Adrenal gland (tissue), 12 donors: ENCODE results near the gene CSF1R. TPM values are rescaled to one million over a fixed set of nuclear protein-coding genes. Genes with fewer than 3 reads are reported as not detected.
"Not testable (repeated sequence)": the region's sequence is repeated elsewhere in the genome, so short reads cannot be mapped to it uniquely, and the experiment has no call there.

ENCODE experiments used
- DNase-seq, 7 donors: peaks; one replicate each; pipeline ENCODE4 v3.0.0-alpha.2; 2019 to 2020
- H3K27ac ChIP-seq, 5 donors: fragments of 200-600 bp; sonication (generic) in 4 of 5; 1 replicate in 3 of 5; 2 replicates in 2 of 5; pipeline versions ENCODE4 v1.5.1 to v1.8.0; 2016 to 2020; ENCODE audit warnings: mild to moderate bottlenecking in 1 of 5
- H3K27me3 ChIP-seq: fragments of 200-600 bp; 2 replicates; pipeline ENCODE4 v1.8.0; 2021
- H3K36me3 ChIP-seq, 2 donors: fragments of 200-600 bp; replicated peaks in 1 of 2; 1 replicate in 1 of 2; 2 replicates in 1 of 2; pipeline versions ENCODE4 v1.5.1 to v1.8.0; 2018 to 2022
- H3K4me1 ChIP-seq, 2 donors: fragments of 200-600 bp; replicated peaks in 1 of 2; 1 replicate in 1 of 2; 2 replicates in 1 of 2; pipeline versions ENCODE4 v1.5.1 to v1.8.0; 2018 to 2021
- H3K4me3 ChIP-seq, 4 donors: fragments of 200-600 bp; sonication (generic) in 3 of 4; one replicate each; pipeline ENCODE4 v1.5.1; 2016 to 2018
- H3K9me3 ChIP-seq, 3 donors: fragments of 200-600 bp; sonication (generic) in 1 of 3; replicated peaks in 1 of 3; 1 replicate in 2 of 3; 2 replicates in 1 of 3; pipeline versions ENCODE4 v1.5.1 to v1.8.0; 2016 to 2021
- POLR2A ChIP-seq, 2 donors: fragments of 450-650 bp; IDR thresholded peaks; one replicate each; pipeline ENCODE4 v1.6.1; 2017; ENCODE audit warnings: antibody characterized with exemption in 2 of 2, mild to moderate bottlenecking in 2 of 2, moderate library complexity in 1 of 2
- WGBS, 4 donors: extraction: QIAGEN DNeasy Blood & Tissue Kit in 2 of 4; methylation state at CpG; one replicate each; pipeline versions ENCODE4 v1.1.5 to v1.1.7; 2013 to 2017; 5-methylcytosine and 5-hydroxymethylcytosine counted together
- intact Hi-C, 2 donors: fragments of 100-400 bp; cut with DNase I; formaldehyde crosslinking; loops; one replicate each; pipeline versions ENCODE4 v1.14.1 to v1.15.0; 2022 to 2023
- polyA plus RNA-seq, 3 donors: library from polyadenylated mRNA; stranded (reverse); fragments of 200-250 nt in 2 of 3; fragments of 350-450 nt in 1 of 3; fragmentation: Illumina TruSeq in 1 of 3; extraction: RNeasy Lipid Tissue Mini Kit (QIAGEN cat#74804) in 1 of 3; gene quantifications; one replicate each; pipeline ENCODE4 v1.2.3, GENCODE V29; 2013 to 2014
- total RNA-seq, 9 donors: library from RNA; depleted of rRNA in 4 of 9; stranded (reverse); fragments of >200 nt in 4 of 9; fragments of 120-200 nt in 1 of 9; fragmentation: NEBNext Ultra II Directional in 1 of 9; extraction: Animal tissue kit (Norgen Biotek cat#: 25700) in 1 of 9; gene quantifications; one replicate each; pipeline versions ENCODE4 v1.1.0 to v1.2.4, GENCODE V29; 2013 to 2023
- TF ChIP-seq, protein P1 (sequence below), 6 experiments: fragments of 450-650 bp in 4 of 6; fragments of 200-600 bp in 2 of 6; sonication (generic) in 1 of 6; IDR thresholded peaks; 1 replicate in 5 of 6; 2 replicates in 1 of 6; pipeline versions ENCODE4 v1.5.1 to v1.8.0; 2016 to 2021; ENCODE audit warnings: antibody characterized with exemption in 6 of 6, mild to moderate bottlenecking in 2 of 6, moderate library complexity in 1 of 6
- donor health status: healthy with polysubstance abuse.
- donor health status: Bipolar disorder and iron deficiency.
- donor health status: DM: yes; HTN: yes; CAD: no.
- donor health status: DM: no; HTN: no; CAD: no.
- donor health status: DM: no; HTN: no; CAD: no.
- donor health status: DM: yes; HTN: yes; CAD: no.

The CSF1R gene
- total and polyA plus RNA-seq, 12 donors: 4.6 to 165 (median 72.4) TPM

GRCh38 chr5:150035139-150035895 lies 51.0 kb downstream of the CSF1R start:
- Histone ChIP-seq H3K27ac (peak overlapping the region in 1 of 5 donors; percentile 66), H3K9me3 (no peaks in the 10 kb centered on the region), H3K4me1 (peaks cover 0 to 12% of the 10 kb centered on the region in 2 donors), H3K4me3 (no peak overlapping the region), H3K36me3 (peaks cover 0 to 92% of the 10 kb centered on the region in 2 donors), H3K27me3 (no peaks in the 10 kb centered on the region)
- TF ChIP-seq, protein P1, sequence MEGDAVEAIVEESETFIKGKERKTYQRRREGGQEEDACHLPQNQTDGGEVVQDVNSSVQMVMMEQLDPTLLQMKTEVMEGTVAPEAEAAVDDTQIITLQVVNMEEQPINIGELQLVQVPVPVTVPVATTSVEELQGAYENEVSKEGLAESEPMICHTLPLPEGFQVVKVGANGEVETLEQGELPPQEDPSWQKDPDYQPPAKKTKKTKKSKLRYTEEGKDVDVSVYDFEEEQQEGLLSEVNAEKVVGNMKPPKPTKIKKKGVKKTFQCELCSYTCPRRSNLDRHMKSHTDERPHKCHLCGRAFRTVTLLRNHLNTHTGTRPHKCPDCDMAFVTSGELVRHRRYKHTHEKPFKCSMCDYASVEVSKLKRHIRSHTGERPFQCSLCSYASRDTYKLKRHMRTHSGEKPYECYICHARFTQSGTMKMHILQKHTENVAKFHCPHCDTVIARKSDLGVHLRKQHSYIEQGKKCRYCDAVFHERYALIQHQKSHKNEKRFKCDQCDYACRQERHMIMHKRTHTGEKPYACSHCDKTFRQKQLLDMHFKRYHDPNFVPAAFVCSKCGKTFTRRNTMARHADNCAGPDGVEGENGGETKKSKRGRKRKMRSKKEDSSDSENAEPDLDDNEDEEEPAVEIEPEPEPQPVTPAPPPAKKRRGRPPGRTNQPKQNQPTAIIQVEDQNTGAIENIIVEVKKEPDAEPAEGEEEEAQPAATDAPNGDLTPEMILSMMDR (IDR thresholded peaks at IDR 0.05): no peak
- no peak for TF ChIP-seq POLR2A (IDR thresholded peaks at IDR 0.05)
- intact Hi-C loops: no loop called here
- 74 to 89% (median 83%) methylated on average over 7 of the region's 7 CpGs for WGBS, 4 donors
- DNase-seq: no peak

GRCh38 chr5:150034662-150035061 lies 51.7 kb downstream of the CSF1R start:
- H3K36me3 ChIP-seq: peaks cover 0 to 92% of the 10 kb centered on the region in 2 donors

GRCh38 chr5:150033334-150033733 lies 53.0 kb downstream of the CSF1R start:
- Histone ChIP-seq H3K4me1 (peaks cover 0 to 12% of the 10 kb centered on the region in 2 donors), H3K27me3 (no peaks in the 10 kb centered on the region), H3K36me3 (peaks cover 0 to 91% of the 10 kb centered on the region in 2 donors), H3K9me3 (no peaks in the 10 kb centered on the region), H3K4me3 (no peak overlapping the region), H3K27ac (no peak overlapping the region)
- intact Hi-C loops: no loop called here
- TF ChIP-seq, protein P1 (IDR thresholded peaks at IDR 0.05): no peak
- TF ChIP-seq POLR2A (IDR thresholded peaks at IDR 0.05): no peak
- WGBS, 4 donors: 90 to 97% (median 92%) methylated on average over 4 of the region's 4 CpGs
- DNase-seq: no peak

More at GRCh38 chr5:150034662-150035061, 51.7 kb downstream of the CSF1R start:
- H3K4me1 ChIP-seq: peaks cover 0 to 12% of the 10 kb centered on the region in 2 donors
- WGBS, 4 donors: 84 to 98% (median 87%) methylated on average over 4 of the region's 4 CpGs
- H3K27ac ChIP-seq: no peak overlapping the region
- no peaks in the 10 kb centered on the region for H3K9me3 ChIP-seq
- no peaks in the 10 kb centered on the region for H3K27me3 ChIP-seq
- intact Hi-C loops: no loop called here
- no peak overlapping the region for H3K4me3 ChIP-seq
- TF ChIP-seq, protein P1 (IDR thresholded peaks at IDR 0.05): no peak
- no peak for TF ChIP-seq POLR2A (IDR thresholded peaks at IDR 0.05)
- no peak for DNase-seq

DNA sequence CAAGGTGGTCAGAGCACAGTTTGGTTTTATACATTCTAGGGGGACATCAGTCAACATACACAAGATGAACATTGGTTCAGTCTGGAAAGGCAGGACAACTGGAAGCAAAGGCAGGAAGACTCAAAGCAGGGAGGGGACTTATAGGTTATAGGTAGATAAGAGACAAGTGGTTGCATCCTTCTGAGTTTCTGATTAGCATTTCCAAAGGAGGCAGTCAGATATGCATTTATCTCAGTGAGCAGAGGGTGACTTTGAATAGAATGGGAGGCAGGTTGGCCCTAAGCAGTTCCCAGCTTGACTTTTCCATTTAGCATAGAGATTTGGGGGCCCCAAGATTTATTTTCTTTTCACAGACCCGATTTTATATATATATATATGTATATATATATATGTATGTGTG lies 58.3 kb downstream of the CSF1R start:
- H3K27ac ChIP-seq, DNase-seq, intact Hi-C loops, H3K4me1 ChIP-seq, H3K9me3 ChIP-seq, H3K27me3 ChIP-seq, H3K4me3 ChIP-seq: not testable (repeated sequence)
- WGBS, 4 donors: 43 to 76% (median 71%) methylated on average over 1 of the region's 1 CpG
- H3K36me3 ChIP-seq: peaks cover 0 to 89% of the 10 kb centered on the region in 2 donors
